Cardiac muscle cell (in vitro differentiated cells and primary cell): ENCODE measurements around the gene EDN1. TPM values are rescaled to one million over a fixed set of nuclear protein-coding genes. Genes with fewer than 3 reads are reported as not detected.

ENCODE experiments used
- DNase-seq, 2 donors: peaks; one replicate each; pipeline versions ENCODE4 v3.0.0 to v3.0.0-alpha.2; 2010 to 2017; ENCODE audit warnings: low read depth in 1 of 2, low spot score in 1 of 2
- H3K27ac ChIP-seq: fragments of 200-600 bp; sonication (generic); 2 replicates; pipeline ENCODE4 v1.5.1; 2016
- H3K27me3 ChIP-seq: fragments of 200-600 bp; sonication (generic); 2 replicates; pipeline ENCODE4 v1.6.0; 2016; ENCODE audit warnings: control low read depth
- H3K36me3 ChIP-seq: fragments of 200-600 bp; sonication (generic); 2 replicates; pipeline ENCODE4 v1.5.1; 2016; ENCODE audit warnings: control low read depth
- H3K4me1 ChIP-seq: fragments of 200-600 bp; sonication (generic); 2 replicates; pipeline ENCODE4 v1.8.1; 2017; ENCODE audit warnings: low read depth, mild to moderate bottlenecking, mixed run types
- H3K4me3 ChIP-seq: fragments of 200-600 bp; sonication (generic); 2 replicates; pipeline ENCODE4 v1.5.1; 2016; ENCODE audit warnings: mild to moderate bottlenecking
- H3K9me3 ChIP-seq: fragments of 200-600 bp; sonication (generic); 2 replicates; pipeline ENCODE4 v1.5.1; 2017; ENCODE audit warnings: low read depth, mild to moderate bottlenecking, control low read depth
- polyA plus RNA-seq: library from polyadenylated mRNA; unstranded; fragments of >200 nt; fragmentation: Nextera tagmentation; extraction: Ambion mirVana; gene quantifications from 2 replicates; pipeline ENCODE4 v1.2.1, GENCODE V29; 2016
- total RNA-seq: library from RNA; depleted of rRNA; stranded (reverse); fragments of >200 nt; gene quantifications from 2 replicates; pipeline ENCODE4 v1.2.3, GENCODE V29; 2016
- TF ChIP-seq, protein P1 (sequence below): IDR thresholded peaks from 2 replicates; pipeline ENCODE4 v1.5.1; 2012; ENCODE audit warnings: low read depth, mild to moderate bottlenecking, low read length

Gene EDN1
- total and polyA plus RNA-seq, 2 experiments from 2014 or later: 0.86 to 1.2 TPM

GRCh38 chr6:12277386-12277785 lies 12.8 kb upstream of the EDN1 start:
- Histone ChIP-seq H3K27me3 (no peaks in the 10 kb centered on the region), H3K4me1 (peaks cover 5% of the 10 kb centered on the region), H3K4me3 (no peak overlapping the region), H3K27ac (no peak overlapping the region), H3K36me3 (no peaks in the 10 kb centered on the region), H3K9me3 (no peaks in the 10 kb centered on the region)
- no peak for DNase-seq
- TF ChIP-seq, protein P1, sequence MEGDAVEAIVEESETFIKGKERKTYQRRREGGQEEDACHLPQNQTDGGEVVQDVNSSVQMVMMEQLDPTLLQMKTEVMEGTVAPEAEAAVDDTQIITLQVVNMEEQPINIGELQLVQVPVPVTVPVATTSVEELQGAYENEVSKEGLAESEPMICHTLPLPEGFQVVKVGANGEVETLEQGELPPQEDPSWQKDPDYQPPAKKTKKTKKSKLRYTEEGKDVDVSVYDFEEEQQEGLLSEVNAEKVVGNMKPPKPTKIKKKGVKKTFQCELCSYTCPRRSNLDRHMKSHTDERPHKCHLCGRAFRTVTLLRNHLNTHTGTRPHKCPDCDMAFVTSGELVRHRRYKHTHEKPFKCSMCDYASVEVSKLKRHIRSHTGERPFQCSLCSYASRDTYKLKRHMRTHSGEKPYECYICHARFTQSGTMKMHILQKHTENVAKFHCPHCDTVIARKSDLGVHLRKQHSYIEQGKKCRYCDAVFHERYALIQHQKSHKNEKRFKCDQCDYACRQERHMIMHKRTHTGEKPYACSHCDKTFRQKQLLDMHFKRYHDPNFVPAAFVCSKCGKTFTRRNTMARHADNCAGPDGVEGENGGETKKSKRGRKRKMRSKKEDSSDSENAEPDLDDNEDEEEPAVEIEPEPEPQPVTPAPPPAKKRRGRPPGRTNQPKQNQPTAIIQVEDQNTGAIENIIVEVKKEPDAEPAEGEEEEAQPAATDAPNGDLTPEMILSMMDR: no peak

GRCh38 chr6:12278915-12279314 lies 11.2 kb upstream of the EDN1 start:
- Histone ChIP-seq H3K9me3 (no peaks in the 10 kb centered on the region), H3K36me3 (no peaks in the 10 kb centered on the region), H3K4me1 (peaks cover 5% of the 10 kb centered on the region), H3K4me3 (no peak overlapping the region), H3K27ac (no peak overlapping the region), H3K27me3 (no peaks in the 10 kb centered on the region)
- TF ChIP-seq, protein P1: no peak
- no peak for DNase-seq

DNA sequence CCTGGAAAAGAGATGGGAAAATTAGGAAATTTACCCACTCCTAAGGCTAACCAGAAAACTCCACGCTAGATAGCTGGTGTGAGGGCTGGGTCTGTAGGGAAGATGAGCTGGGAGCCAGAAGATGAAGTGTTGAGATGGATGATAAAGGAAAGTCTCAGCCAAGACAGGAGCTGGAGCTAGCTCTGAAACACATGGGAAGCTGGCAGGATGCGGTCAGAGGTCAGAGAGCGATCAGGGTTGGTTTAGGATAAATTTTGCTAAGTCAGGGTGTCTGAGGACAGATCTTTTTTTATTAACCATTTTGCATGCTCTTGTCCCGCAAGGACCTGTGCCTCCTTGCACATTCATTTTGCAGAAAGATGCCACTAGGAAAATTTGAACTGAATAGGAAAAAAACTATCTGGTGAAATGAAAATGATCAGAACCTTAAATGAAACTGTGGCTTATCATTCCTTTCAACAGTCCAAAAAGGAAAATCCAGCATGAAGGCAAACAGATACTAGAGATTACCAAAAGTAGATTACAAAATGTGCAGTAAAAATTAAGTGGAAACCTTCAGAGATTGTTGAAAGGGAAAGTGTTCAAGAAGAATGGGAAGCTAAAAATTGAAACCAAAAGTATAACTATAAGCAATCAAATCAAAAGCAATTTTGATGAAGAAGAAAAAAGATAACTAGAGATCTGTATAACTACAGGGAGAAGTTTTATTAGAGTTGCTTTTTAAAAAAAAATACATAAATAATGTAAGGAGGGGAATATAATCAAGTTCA lies 10.7 kb upstream of the EDN1 start:
- peaks cover 5% of the 10 kb centered on the region for H3K4me1 ChIP-seq
- H3K4me3 ChIP-seq: no peak overlapping the region
- H3K9me3 ChIP-seq: no peaks in the 10 kb centered on the region
- no peaks in the 10 kb centered on the region for H3K36me3 ChIP-seq
- TF ChIP-seq, protein P1: no peak
- H3K27me3 ChIP-seq: no peaks in the 10 kb centered on the region
- no peak overlapping the region for H3K27ac ChIP-seq
- no peak for DNase-seq

DNA sequence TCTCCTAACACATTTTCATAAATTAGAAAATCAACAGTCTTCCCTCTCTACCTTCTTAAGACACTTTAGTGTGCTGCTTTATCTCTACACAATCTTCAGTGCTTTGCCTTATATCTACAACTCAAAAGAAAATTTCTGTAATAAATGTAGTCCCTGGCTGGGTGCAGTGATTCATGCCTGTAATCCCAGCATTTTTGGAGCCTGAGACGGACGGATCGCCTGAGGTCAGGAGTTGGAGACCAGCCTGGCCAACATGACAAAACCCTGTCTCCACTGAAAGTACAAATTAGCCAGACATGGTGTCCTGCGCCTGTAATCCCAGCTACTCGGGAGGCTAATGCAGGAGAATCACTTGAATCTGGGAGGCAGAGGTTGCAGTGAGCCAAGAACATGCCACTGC lies 9.7 kb upstream of the EDN1 start:
- DNase-seq: peak in 1 of 2 donors; percentile 31
- Histone ChIP-seq H3K9me3 (no peaks in the 10 kb centered on the region), H3K27me3 (no peaks in the 10 kb centered on the region), H3K4me1 (peaks cover 5% of the 10 kb centered on the region), H3K27ac (no peak overlapping the region), H3K36me3 (no peaks in the 10 kb centered on the region), H3K4me3 (no peak overlapping the region)
- TF ChIP-seq, protein P1: no peak

DNA sequence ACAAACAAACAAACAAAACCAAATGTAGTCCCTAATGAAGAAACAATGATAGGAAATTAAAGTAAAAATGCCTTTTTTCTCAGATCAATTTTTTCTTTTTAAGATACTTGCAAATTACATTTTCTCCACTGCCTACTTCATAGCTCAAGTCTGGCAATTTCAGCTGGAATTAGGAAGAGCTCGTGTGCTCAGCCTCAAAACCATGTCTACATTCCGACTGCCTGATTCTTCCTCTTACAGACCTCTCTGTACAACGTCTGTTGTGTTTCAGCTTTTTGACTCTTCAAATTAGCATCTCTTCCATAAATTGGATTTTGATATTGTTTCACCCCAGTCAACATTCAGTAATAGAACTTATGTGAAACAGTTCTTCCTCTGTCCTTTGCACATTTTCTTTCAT lies 9.3 kb upstream of the EDN1 start:
- H3K27me3 ChIP-seq: no peaks in the 10 kb centered on the region
- H3K4me3 ChIP-seq: no peak overlapping the region
- no peak overlapping the region for H3K27ac ChIP-seq
- TF ChIP-seq, protein P1: no peak
- no peaks in the 10 kb centered on the region for H3K36me3 ChIP-seq
- no peaks in the 10 kb centered on the region for H3K9me3 ChIP-seq
- DNase-seq: no peak
- peaks cover 5% of the 10 kb centered on the region for H3K4me1 ChIP-seq
